Activated CD4-positive, alpha-beta T cell treated with anti-CD3 and anti-CD28 coated beads, Interleukin-2, Interleukin-4, amounts not matched to agents 100 ng/mL and 50 ng/mL, durations not matched to agents 16 hours and 8 hours (primary cell): ENCODE results near the gene RGS7.
"Not testable (repeated sequence)": the region's sequence is repeated elsewhere in the genome, so short reads cannot be mapped to it uniquely, and the experiment has no call there.

Experiments used
- DNase-seq: peaks from one replicate; pipeline ENCODE4 v3.0.0-alpha.2; 2020; ENCODE audit warnings: low spot score

Gene RGS7

DNA sequence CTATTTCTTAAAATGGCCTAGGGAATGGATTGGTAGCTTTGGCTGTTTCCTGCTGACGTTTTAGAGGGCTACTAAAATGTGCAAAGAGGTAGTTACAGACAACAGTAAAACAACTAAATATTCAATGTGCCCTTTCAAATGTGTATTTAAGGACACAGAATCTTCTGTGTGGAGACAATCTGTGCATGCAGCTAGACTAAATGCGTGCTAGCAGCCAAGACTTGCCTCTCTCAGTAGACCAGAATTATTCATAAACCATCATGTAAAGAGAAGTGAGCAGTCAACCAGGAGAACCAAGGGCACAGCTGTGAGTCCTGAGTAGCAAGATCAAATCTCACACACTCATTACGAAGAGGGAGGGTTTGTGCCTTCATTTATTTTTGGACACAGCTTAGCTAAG lies 584.9 kb downstream of the RGS7 start:
- no peak for DNase-seq

- DNase-seq: no peak
Measured at GRCh38 chr1:240771450-240771849, 585.6 kb downstream of the RGS7 start.

GRCh38 chr1:240768979-240769378 lies 588.0 kb downstream of the RGS7 start:
- no peak for DNase-seq

DNA sequence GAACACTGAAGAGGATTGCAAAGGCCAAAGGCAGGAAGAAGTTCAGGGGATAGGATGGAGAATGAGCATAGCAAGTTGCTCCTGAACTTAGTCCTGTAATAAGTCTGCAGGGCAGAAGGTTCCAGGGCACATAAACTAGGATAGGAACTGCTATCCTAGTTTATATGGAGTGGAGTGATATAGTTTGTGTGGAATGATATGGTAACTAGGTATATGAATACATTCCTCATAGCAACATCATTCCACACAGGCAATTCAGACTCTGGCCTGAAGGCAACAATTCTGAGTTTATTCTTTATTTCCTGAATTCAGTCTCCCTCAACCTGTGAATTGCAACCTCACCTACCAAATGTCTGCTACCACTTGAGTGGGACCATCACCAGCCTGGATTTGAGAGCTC lies 590.2 kb downstream of the RGS7 start:
- no peak for DNase-seq

GRCh38 chr1:240765732-240766363 lies 591.2 kb downstream of the RGS7 start:
- no peak for DNase-seq

GRCh38 chr1:240763771-240764170 lies 593.2 kb downstream of the RGS7 start:
- DNase-seq: no peak

GRCh38 chr1:240763095-240763494 lies 593.9 kb downstream of the RGS7 start:
- not testable (repeated sequence) for DNase-seq

DNA sequence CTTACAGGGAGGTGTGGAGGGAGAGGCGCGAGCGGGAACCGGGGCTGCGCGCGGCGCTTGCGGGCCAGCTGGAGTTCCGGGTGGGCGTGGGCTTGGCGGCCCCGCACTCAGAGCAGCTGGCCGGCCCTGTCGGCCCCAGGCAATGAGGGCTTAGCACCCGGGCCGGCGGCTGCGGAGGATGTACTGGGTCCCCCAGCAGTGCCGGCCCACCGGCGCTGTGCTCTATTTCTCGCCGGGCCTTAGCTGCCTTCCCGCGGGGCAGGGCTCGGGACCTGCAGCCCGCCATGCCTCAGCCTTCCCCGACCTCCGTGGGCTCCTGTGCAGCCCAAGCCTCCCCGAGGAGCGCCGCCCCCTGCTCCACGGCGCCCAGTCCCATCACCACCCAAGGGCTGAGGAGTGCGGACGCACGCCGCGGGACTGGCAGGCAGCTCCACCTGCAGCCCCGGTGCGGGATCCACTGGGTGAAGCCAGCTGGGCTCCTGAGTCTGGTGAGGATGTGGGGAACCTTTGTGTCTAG lies 594.5 kb downstream of the RGS7 start:
- DNase-seq: not testable (repeated sequence)

DNA sequence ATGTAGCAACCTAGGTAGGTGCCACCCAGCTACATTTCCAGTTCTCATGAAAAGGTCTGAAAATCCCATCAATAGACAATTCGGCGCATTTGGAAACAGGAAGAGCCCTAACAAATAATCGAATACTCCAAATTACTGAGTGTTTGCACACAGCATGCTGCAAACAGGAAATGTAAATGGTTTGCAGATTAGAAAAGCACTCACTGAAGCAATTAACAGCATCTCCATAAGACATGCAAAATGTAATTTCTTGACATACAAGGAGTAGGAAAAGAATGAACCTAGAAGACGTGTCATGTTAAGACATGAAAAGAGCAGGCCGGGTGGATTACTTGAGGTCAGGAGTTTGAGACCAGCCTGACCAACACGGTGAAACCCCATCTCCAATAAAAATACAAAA lies 598.2 kb downstream of the RGS7 start:
- not testable (repeated sequence) for DNase-seq

GRCh38 chr1:240758296-240758695 lies 598.7 kb downstream of the RGS7 start:
- no peak for DNase-seq

GRCh38 chr1:240747907-240748306 lies 609.1 kb downstream of the RGS7 start:
- DNase-seq: no peak

- DNase-seq: no peak
Measured at GRCh38 chr1:240743705-240744104, 613.3 kb downstream of the RGS7 start.

DNA sequence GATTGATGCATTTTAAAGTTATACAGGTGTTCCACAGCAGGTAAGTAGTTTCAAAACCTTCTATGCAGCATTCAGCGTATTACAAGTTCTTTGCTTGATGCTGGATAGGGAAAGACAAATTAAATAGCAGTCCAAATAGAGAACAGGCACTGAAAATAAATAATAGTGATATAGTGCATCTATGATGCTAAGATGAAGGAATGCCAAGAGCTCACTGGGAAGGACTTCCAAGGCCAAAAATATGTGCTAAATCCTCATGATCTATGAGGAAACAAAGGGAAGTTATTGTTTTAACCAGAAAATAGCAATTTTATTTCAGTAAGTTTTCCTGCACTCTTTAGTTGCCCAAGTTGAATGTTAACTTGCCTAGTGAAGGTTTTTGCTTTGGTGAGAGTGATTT lies 617.3 kb downstream of the RGS7 start:
- DNase-seq: no peak

GRCh38 chr1:240739139-240739538 lies 617.9 kb downstream of the RGS7 start:
- no peak for DNase-seq

DNA sequence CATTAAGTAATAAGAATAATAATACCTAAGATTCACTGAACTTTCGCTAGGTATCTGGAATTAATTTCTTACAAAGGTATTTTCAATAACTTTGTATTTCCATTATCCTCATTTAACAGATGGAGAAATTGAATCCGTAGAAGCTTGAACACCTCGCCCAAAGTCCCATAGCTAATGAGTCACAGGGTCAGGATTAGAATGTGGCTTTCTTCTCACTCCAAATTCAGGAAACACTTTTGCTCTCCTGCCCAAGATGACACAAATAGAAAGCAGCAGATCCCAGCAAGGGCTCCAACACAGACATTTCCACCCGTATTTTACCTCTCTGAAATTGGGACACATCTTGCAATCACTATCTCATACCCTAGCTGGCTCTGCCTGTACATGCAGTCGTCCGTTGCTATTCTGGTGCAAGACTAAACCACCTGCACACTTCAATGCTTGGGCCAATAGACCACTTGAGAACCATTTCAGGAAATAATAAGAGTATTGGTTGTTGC lies 619.2 kb downstream of the RGS7 start:
- no peak for DNase-seq

DNA sequence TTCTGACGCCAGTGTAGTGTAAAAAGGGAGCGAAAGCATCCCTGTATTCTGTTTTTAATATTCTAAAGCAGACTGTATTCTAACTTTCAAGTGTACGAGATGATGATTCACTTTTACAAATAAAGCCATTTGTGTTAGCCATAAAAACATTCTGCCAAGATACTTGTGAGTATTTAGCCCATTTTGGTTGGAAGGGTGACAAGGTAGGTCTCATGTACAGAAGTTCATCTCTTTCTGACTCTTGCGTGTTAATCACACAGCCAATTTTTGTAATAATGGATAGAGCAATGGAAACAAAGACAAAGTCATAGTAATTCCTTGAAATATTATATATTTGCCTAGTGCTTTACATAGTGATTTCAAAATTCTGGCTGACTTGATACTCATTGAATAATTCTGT lies 619.7 kb downstream of the RGS7 start:
- no peak for DNase-seq

DNA sequence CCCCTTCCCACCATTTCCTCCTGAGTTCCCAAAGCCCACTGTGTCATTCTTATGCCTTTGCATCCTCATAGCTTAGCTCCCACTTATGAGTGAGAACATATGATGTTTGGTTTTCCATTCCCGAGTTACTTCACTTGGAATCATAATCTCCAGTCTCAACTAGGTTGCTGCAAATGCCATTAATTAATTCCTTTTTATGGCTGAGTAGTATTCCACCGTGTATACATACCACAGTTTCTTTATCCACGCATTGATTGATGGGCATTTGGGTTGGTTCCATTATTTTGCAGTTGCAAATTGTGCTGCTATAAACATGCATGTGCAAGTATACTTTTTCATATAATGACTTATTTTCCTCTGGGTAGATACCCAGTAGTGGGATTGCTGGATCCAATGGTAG lies 622.3 kb downstream of the RGS7 start:
- DNase-seq: not testable (repeated sequence)

DNA sequence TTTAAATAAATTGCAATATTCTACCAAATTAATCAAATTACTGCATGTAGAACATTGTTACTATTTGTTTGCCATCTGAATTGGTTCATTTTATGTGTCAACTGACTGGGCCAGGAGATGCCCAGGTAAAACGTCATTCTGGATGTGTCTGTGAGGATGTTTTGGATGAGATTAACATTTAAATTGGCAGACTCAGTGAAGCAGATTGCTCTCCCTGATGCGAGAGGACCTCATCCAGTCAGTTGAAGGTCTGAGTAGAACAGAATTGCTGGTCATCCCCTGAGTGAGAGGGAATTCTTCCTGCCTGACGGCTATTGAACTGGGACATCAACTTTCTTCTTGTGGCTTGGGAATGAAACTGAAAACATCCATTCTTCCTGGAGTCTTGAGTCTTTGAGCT lies 623.0 kb downstream of the RGS7 start:
- no peak for DNase-seq

- peak; percentile 50 for DNase-seq
Measured at GRCh38 chr1:240732390-240732789, 624.6 kb downstream of the RGS7 start.
